Measurements from ENCODE around the gene TEX36. TPM values are rescaled to one million over a fixed set of nuclear protein-coding genes. Genes with fewer than 3 reads are reported as not detected.
"Not testable (repeated sequence)": the region's sequence is repeated elsewhere in the genome, so short reads cannot be mapped to it uniquely, and the experiment has no call there.

Gene TEX36
- total RNA-seq, 1 donor from 2014 or later, result not detected

DNA sequence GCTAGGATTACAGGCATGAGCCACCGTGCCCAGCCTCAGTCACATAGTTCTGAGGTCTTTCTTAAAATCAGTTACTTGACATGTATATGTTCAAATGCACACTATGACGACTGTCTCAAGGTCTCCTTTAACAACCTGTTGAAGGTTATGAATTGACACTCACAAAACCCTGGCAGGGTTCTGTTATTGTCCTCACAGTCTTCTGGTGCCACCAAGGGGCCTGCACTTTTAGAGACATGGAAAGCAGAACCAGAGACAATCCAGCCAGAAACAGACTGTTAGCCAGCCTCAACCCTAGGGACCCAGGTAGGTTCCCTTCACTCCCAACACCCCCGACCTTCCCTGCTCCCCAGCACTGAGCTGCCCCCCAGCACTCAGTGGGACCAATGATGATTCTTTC, 26.4 kb downstream of the TEX36 start:
- no peak for DNase-seq (ENCODE audit: low read depth, low spot score)
- no peaks in the 10 kb centered on the region for H3K9me3 Mint-ChIP-seq
- no peaks in the 10 kb centered on the region for H3K4me1 Mint-ChIP-seq
- H3K4me3 Mint-ChIP-seq, result no peak overlapping the region
- no peaks in the 10 kb centered on the region for H3K36me3 Mint-ChIP-seq (ENCODE audit: low read depth)
- TF ChIP-seq CTCF (conservative IDR thresholded peaks at IDR 0.05), result no peak
- peaks cover 5% of the 10 kb centered on the region for H3K27me3 Mint-ChIP-seq (ENCODE audit: low read depth)
- no peak overlapping the region for H3K27ac Mint-ChIP-seq (ENCODE audit: unreplicated experiment)

- not testable (repeated sequence) for H3K27ac Mint-ChIP-seq (ENCODE audit: unreplicated experiment); H3K4me3 Mint-ChIP-seq; DNase-seq (ENCODE audit: low read depth, low spot score); H3K4me1 Mint-ChIP-seq; H3K36me3 Mint-ChIP-seq (ENCODE audit: low read depth); H3K9me3 Mint-ChIP-seq
- H3K27me3 Mint-ChIP-seq (ENCODE audit: low read depth), result peaks cover 15% of the 10 kb centered on the region
Observed at GRCh38 chr10:125653113-125653512, 29.9 kb downstream of the TEX36 start.

DNA sequence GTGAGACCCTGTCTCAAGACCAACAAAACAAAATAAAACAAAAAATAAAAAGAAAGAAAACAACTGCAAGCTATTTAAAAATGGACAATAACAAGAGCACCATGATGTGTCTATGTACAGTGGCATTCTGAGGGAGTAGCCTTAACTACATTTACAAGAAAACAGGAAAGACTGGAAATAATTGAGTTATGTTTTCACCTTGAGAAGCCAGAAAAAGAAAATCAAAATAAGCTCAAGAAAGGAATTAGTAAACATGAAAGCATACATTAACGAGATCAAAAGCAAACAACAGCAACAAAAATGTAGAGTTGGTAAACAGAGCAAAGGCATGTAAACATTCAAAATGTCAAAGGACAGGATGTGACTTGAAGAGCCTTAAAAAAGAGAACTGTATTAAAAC, 36.7 kb downstream of the TEX36 start:
- Mint-ChIP-seq H3K4me3 (no peak overlapping the region), H3K4me1 (no peaks in the 10 kb centered on the region), H3K27me3 (ENCODE audit: low read depth) (peaks cover 11% of the 10 kb centered on the region), H3K9me3 (peaks cover 2% of the 10 kb centered on the region), H3K36me3 (ENCODE audit: low read depth) (peaks cover 3% of the 10 kb centered on the region), H3K27ac (ENCODE audit: unreplicated experiment) (no peak overlapping the region)
- DNase-seq (ENCODE audit: low read depth, low spot score), result no peak
- no peak for TF ChIP-seq CTCF (conservative IDR thresholded peaks at IDR 0.05)

DNA sequence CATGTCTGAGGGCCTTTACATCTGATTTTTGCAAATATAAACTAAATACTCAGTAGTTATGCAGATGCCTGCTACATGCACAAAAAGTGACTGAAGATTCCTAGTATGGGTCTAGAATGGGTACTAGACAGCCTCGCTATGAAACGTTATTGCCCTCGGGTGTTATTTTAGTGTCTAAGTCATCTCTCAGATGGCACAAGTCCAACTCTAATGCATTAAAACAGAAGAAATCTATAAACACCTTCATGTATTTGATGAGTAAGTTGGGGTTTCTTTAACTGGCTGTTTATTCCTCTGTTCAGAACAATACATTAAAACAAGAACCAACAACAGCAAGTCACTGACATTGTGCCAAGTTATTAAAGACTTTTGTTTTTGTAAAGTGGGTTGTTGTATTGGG, 41.6 kb downstream of the TEX36 start:
- no peaks in the 10 kb centered on the region for H3K9me3 Mint-ChIP-seq
- H3K4me1 Mint-ChIP-seq, result no peaks in the 10 kb centered on the region
- no peak overlapping the region for H3K27ac Mint-ChIP-seq (ENCODE audit: unreplicated experiment)
- no peak for DNase-seq (ENCODE audit: low read depth, low spot score)
- H3K27me3 Mint-ChIP-seq (ENCODE audit: low read depth), result peaks cover 7% of the 10 kb centered on the region
- H3K36me3 Mint-ChIP-seq (ENCODE audit: low read depth), result no peaks in the 10 kb centered on the region
- no peak for TF ChIP-seq CTCF (conservative IDR thresholded peaks at IDR 0.05)
- no peak overlapping the region for H3K4me3 Mint-ChIP-seq

DNA sequence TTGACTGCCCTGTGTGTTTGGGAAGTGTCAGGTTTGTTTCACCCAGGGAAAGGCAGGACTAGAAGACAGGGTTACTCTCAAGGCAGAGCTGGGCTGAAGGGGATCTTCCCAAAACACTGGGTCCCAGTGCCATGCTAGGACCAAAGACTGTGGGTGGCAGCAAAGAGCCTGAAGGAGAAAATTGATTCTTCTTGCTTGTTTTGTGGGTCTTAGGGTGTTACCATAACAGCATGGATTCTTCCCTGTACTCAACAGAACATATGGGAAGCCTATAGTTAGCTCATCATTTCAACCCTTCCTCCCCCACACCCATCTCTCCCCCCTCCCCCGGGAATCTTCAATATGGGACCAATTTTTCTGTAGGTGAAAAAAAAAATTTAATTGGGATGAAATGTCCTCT, 42.3 kb downstream of the TEX36 start:
- H3K9me3 Mint-ChIP-seq, result no peaks in the 10 kb centered on the region
- H3K4me3 Mint-ChIP-seq, result no peak overlapping the region
- H3K36me3 Mint-ChIP-seq (ENCODE audit: low read depth), result no peaks in the 10 kb centered on the region
- no peak for DNase-seq (ENCODE audit: low read depth, low spot score)
- no peaks in the 10 kb centered on the region for H3K4me1 Mint-ChIP-seq
- TF ChIP-seq CTCF (conservative IDR thresholded peaks at IDR 0.05), result no peak
- H3K27ac Mint-ChIP-seq (ENCODE audit: unreplicated experiment), result no peak overlapping the region
- H3K27me3 Mint-ChIP-seq (ENCODE audit: low read depth), result peaks cover 7% of the 10 kb centered on the region

DNA sequence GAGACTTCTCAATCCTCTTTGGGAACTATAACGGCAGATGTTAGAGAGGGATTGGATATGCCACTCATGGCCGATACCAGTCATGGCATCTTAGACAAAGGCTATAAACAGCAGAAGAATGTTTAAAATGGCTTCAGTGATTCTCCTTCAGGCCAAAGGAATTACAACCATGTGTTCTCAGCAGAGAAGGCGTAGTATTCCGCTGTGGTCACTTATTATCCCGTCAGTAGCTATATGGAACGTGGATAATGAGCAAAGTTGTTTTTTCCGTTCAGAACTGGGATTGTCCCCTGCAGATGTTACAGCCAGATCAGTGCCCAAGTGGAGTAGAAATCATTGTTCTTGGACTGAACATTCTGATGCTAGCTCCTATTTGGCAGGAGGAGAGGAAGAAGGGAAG, 43.1 kb downstream of the TEX36 start:
- no peaks in the 10 kb centered on the region for H3K4me1 Mint-ChIP-seq
- H3K4me3 Mint-ChIP-seq, result no peak overlapping the region
- H3K27ac Mint-ChIP-seq (ENCODE audit: unreplicated experiment), result no peak overlapping the region
- no peaks in the 10 kb centered on the region for H3K9me3 Mint-ChIP-seq
- no peak for DNase-seq (ENCODE audit: low read depth, low spot score)
- H3K36me3 Mint-ChIP-seq (ENCODE audit: low read depth), result no peaks in the 10 kb centered on the region
- H3K27me3 Mint-ChIP-seq (ENCODE audit: low read depth), result peaks cover 7% of the 10 kb centered on the region
- TF ChIP-seq CTCF (conservative IDR thresholded peaks at IDR 0.05), result no peak

All from neural crest cell (in vitro differentiated cells).